Activated CD8-positive, alpha-beta memory T cell treated with anti-CD3 and anti-CD28 coated beads, Interleukin-2, amount 50 U/mL, for 24 hours (primary cell): ENCODE data around the gene MXI1.
"Not testable (repeated sequence)": the region's sequence is repeated elsewhere in the genome, so short reads cannot be mapped to it uniquely, and the experiment has no call there.

Experiments
- DNase-seq: peaks from one replicate; pipeline ENCODE4 v3.0.0-alpha.2; 2020; ENCODE audit errors: extremely low read depth

MXI1 gene

GRCh38 chr10:110317866-110318850 lies 110.8 kb downstream of the MXI1 start:
- DNase-seq: no peak

DNA sequence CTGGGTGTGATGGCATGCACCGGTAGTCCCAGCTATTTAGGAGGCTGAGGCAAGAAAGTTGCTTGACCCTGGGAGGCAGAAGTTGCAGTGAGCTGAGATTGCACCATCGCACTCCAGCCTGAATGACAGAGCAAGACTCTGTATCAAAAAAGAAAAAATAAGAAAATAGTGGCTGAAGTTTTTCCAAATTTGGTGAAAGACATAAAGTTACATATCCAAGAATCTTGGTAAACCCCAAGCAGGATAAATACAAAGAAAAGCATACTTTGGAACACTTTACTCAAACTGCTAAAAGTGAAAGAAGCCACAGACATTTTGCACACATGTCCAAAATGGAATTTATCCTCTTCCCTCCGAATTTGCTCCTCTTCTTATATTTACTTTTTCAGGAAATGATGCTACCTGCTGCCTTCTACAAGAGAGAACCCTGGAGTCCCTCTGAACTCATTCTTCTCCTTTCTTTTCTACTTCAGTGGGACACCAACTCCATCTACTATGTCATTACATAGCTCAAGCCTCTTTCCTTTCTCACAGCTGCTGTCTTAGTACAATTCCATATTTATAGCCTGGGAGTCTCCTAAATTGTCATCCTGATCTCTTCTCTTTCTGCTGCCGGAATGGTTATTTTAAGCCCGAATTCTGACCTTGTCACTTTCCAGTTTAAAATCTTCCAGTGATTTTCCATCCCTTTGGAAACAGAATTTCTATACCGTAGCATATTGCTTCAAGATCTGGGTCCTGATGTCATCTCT lies 114.6 kb downstream of the MXI1 start:
- DNase-seq: no peak

GRCh38 chr10:110323503-110323902 lies 116.1 kb downstream of the MXI1 start:
- no peak for DNase-seq

- DNase-seq: no peak
These were observed 116.9 kb downstream of the MXI1 start for GRCh38 chr10:110324201-110324804.

DNA sequence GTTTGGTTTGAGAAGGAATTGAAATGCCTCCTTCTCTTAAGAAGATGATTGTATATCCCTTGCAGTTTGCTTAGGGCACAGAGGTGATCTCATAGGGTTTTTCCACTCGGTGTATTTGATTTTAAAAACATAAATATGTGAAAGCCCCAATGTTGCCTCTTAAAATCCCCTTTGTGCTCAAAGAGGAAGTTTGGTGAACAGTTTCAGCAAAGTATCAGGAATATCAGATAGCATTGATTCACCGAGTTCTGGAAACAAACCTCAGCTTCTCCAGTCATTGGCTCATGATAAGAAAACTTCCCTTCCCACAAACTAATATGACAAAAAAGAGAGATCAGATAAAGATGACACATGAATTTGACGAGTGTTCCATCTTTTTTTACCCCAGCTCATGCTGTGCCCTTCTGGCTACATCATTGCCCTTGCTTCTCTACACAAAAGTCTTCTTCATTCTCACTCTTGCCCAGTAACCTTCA lies 117.4 kb downstream of the MXI1 start:
- no peak for DNase-seq

DNA sequence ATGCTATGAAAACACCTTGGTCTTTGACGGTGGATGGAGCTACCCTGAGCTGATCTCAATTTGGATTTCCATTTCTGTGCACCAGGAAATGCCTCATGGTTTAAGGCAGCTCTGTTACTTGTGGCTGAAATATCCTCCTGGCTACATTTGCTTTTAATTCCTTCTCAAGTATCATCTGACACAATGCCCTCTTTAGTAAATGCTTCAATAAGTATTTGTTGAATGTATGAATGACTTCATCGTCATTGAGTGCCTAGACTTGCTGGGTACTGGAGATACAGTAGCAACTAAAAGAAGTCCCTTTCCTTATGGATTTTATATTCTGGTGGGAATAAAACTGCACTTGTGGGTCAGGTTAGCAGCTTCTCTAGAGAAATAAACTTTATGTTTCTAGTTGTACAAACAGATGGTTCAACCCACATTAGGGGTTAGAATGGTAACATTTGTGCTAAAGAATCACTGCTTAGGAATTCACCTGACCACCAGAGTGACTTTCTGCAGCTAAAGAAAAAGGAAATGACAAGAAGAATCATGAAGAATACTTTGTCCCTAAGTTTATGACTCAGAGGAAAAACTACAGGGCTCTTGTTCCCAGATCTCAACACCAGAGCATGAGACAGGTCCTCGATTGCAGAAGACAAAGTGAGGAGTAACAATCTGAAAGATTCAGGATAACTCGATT lies 119.1 kb downstream of the MXI1 start:
- no peak for DNase-seq

GRCh38 chr10:110327262-110327914 lies 120.0 kb downstream of the MXI1 start:
- no peak for DNase-seq

- no peak for DNase-seq
These were observed 123.3 kb downstream of the MXI1 start for GRCh38 chr10:110330675-110331074.

DNA sequence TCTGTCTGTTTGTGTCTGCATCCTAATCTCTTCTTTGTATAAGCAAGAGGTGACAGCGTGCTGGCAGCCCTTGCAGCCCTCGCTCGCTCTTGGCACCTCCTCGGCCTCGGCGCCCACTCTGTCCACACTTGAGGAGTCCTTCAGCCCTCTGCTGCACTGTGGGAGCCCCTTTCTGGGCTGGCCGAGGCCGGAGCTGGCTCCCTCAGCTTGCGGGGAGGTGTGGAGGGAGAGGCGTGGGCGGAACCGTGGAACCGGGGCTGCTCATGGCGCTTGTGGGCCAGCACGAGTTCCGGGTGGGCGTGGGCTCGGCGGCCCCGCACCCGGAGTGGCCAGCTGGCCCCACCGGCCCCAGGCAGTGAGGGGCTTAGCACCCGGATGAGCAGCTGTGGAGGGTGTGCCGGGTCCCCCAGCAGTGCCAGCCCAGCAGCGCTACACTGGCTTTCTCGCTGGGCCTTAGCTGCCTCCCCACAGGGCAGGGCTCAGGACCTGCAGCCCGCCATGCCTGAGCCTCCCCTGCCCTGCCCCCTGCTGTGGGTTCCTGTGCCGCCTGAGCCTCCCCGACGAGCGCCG lies 123.9 kb downstream of the MXI1 start:
- DNase-seq: not testable (repeated sequence)

GRCh38 chr10:110334061-110334656 lies 126.8 kb downstream of the MXI1 start:
- DNase-seq: no peak

DNA sequence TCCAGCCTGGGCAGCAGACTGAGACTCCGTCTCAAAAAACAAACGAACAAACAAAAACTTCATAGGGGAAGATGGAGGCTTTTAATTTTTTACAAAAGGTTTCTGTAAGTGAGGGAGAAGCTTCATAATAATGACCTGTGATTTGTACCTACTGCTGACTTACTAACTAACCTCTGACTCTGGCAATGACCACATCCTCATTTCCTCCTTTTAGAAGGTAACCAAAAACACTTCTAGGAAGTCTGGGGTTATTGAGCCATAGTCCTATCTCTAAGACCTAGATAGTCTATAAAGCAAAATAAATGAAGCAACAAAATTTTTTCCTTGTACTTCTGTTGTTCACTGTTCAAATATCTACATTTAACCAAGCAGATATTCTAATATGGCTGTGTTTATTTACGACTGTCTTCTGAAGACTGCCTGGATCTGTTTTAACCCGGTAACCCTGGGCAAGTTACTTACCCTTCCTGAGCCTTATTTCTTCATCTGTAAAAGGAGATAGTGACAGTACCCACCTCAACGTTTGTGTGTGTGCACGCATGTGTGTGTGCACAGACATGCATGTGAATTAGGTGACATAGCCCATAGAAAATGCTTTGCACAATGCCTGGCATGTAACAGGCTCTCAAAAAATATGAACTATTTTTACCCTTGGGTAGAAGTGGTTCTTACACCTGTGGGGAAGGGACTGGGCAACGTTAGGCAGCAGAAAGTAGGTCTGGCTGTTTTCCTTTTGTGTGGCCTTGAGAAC lies 128.1 kb downstream of the MXI1 start:
- DNase-seq: no peak

GRCh38 chr10:110336111-110336721 lies 128.8 kb downstream of the MXI1 start:
- no peak for DNase-seq
